Neuronal stem cell (in vitro differentiated cells): ENCODE measurements around the gene LAMB3.

ENCODE experiments used
- DNase-seq: peaks from one replicate; pipeline ENCODE4 v3.0.0-alpha.2; 2013; ENCODE audit warnings: low spot score
- H2AFZ ChIP-seq: one replicate; pipeline ENCODE4 v1.6.1; 2013; ENCODE audit warnings: mild to moderate bottlenecking, low read length, inconsistent platforms
- H2AK5ac ChIP-seq: 2 replicates; pipeline ENCODE4 v1.6.1; 2013; ENCODE audit warnings: low read depth, mild to moderate bottlenecking, inconsistent platforms, low read length, moderate library complexity, mixed read lengths
- H2BK120ac ChIP-seq: 2 replicates; pipeline ENCODE4 v1.6.1; 2013; ENCODE audit warnings: low read depth, mild to moderate bottlenecking, inconsistent platforms, low read length, moderate library complexity, mixed read lengths
- H2BK12ac ChIP-seq: one replicate; pipeline ENCODE4 v1.6.1; 2013; ENCODE audit warnings: low read length, inconsistent platforms
- H2BK15ac ChIP-seq: 2 replicates; pipeline ENCODE4 v1.6.1; 2013; ENCODE audit warnings: mild to moderate bottlenecking, low read length, inconsistent platforms, mixed read lengths
- H2BK5ac ChIP-seq: one replicate; pipeline ENCODE4 v1.6.1; 2013; ENCODE audit warnings: inconsistent platforms, mild to moderate bottlenecking, low read length, moderate library complexity
- H3K14ac ChIP-seq: one replicate; pipeline ENCODE4 v1.6.1; 2013; ENCODE audit warnings: low read length, inconsistent platforms
- H3K18ac ChIP-seq: 2 replicates; pipeline ENCODE4 v1.6.1; 2013; ENCODE audit warnings: low read length, inconsistent platforms
- H3K23ac ChIP-seq: 2 replicates; pipeline ENCODE4 v1.6.1; 2013; ENCODE audit warnings: low read depth, mild to moderate bottlenecking, mixed read lengths, low read length, inconsistent platforms; ENCODE audit not compliant: poor library complexity
- H3K27ac ChIP-seq: replicated peaks from 3 replicates; pipeline ENCODE4 v1.5.1; 2013; ENCODE audit warnings: low read length, inconsistent platforms
- H3K27me3 ChIP-seq, 3 experiments: 2 replicates each; pipeline ENCODE4 v1.6.1; 2013; ENCODE audit warnings: low read length in 3 of 3, mild to moderate bottlenecking in 2 of 3, inconsistent platforms in 1 of 3, low read depth in 1 of 3, mixed read lengths in 1 of 3, moderate library complexity in 1 of 3; ENCODE audit not compliant: control insufficient read depth in 3 of 3, insufficient read depth in 3 of 3
- H3K36me3 ChIP-seq, 2 donors: replicated peaks in 1 of 2; 2 replicates each; pipeline ENCODE4 v1.6.1; 2013; ENCODE audit warnings: low read length in 2 of 2; ENCODE audit not compliant: control insufficient read depth in 2 of 2, insufficient read depth in 2 of 2
- H3K4ac ChIP-seq: 2 replicates; pipeline ENCODE4 v1.6.1; 2013; ENCODE audit warnings: inconsistent platforms, mild to moderate bottlenecking, low read length, moderate library complexity
- H3K4me1 ChIP-seq, 2 donors: 1 replicate in 1 of 2; 2 replicates in 1 of 2; pipeline ENCODE4 v1.6.1; 2013; ENCODE audit warnings: low read length in 2 of 2, low read depth in 1 of 2; ENCODE audit not compliant: control insufficient read depth in 2 of 2, insufficient read depth in 1 of 2
- H3K4me2 ChIP-seq: one replicate; pipeline ENCODE4 v1.6.1; 2013; ENCODE audit warnings: mild to moderate bottlenecking, low read length, inconsistent platforms; ENCODE audit not compliant: insufficient read depth, poor library complexity, severe bottlenecking
- H3K4me3 ChIP-seq, 2 donors: 2 replicates each; pipeline ENCODE4 v1.5.1; 2013; ENCODE audit warnings: low read length in 2 of 2, mild to moderate bottlenecking in 2 of 2, inconsistent platforms in 1 of 2, moderate library complexity in 1 of 2
- H3K79me1 ChIP-seq: one replicate; pipeline ENCODE4 v1.6.1; 2013; ENCODE audit warnings: low read depth, mild to moderate bottlenecking, inconsistent platforms, low read length, moderate library complexity
- H3K9ac ChIP-seq: one replicate; pipeline ENCODE4 v1.6.1; 2013; ENCODE audit warnings: mild to moderate bottlenecking, low read depth, low read length, inconsistent platforms; ENCODE audit not compliant: poor library complexity
- H3K9me3 ChIP-seq, 2 donors: replicated peaks in 1 of 2; 2 replicates each; pipeline versions ENCODE3 to v1.6.1; 2013; ENCODE audit warnings: low read length in 2 of 2, mild to moderate bottlenecking in 2 of 2, inconsistent platforms in 1 of 2, low read depth in 1 of 2, mixed read lengths in 1 of 2, moderate library complexity in 1 of 2; ENCODE audit not compliant: control insufficient read depth in 2 of 2, insufficient read depth in 1 of 2
- H4K8ac ChIP-seq: one replicate; pipeline ENCODE4 v1.6.1; 2013; ENCODE audit warnings: low read depth, mild to moderate bottlenecking, inconsistent platforms, low read length, moderate library complexity
- H4K91ac ChIP-seq: one replicate; pipeline ENCODE4 v1.6.1; 2013; ENCODE audit warnings: low read length, low read depth, mild to moderate bottlenecking, inconsistent platforms; ENCODE audit not compliant: poor library complexity
- WGBS, 2 donors: extraction: QIAGEN DNeasy Blood & Tissue Kit; methylation state at CpG; one replicate each; pipeline ENCODE4 v1.1.7; 2013; ENCODE audit warnings: missing lambda C conversion rate in 2 of 2, mixed read lengths in 1 of 2; ENCODE audit not compliant: insufficient read length in 2 of 2, insufficient replicate concordance in 1 of 2; ENCODE audit errors: extremely low coverage in 2 of 2; 5-methylcytosine and 5-hydroxymethylcytosine counted together

The LAMB3 gene

GRCh38 chr1:209589440-209589839 lies 62.8 kb downstream of the LAMB3 start:
- Histone ChIP-seq H2BK12ac (no peak overlapping the region), H4K91ac (no peak overlapping the region), H3K79me1 (no peaks in the 10 kb centered on the region), H2BK120ac (no peak overlapping the region), H3K4me3 (no peak overlapping the region), H2AK5ac (no peak overlapping the region), H3K14ac (no peak overlapping the region), H2BK5ac (no peak overlapping the region), H3K23ac (no peak overlapping the region), H3K27me3 (peaks cover 0 to 27% (median 10%) of the 10 kb centered on the region in 3 experiments), H3K18ac (no peak overlapping the region), H2AFZ (no peak overlapping the region), H3K9ac (no peak overlapping the region), H3K36me3 (no peaks in the 10 kb centered on the region), H3K4me1 (peaks cover 0 to 6% of the 10 kb centered on the region in 2 donors), H3K4ac (no peak overlapping the region), H3K9me3 (no peaks in the 10 kb centered on the region), H4K8ac (no peak overlapping the region), H3K4me2 (no peak overlapping the region), H3K27ac (no peak overlapping the region), H2BK15ac (no peak overlapping the region)
- no CpG with 5 or more reads among the region's 2 CpGs for WGBS, 2 donors
- no peak for DNase-seq

GRCh38 chr1:209587789-209588188 lies 64.4 kb downstream of the LAMB3 start:
- Histone ChIP-seq H3K36me3 (no peaks in the 10 kb centered on the region), H2BK12ac (no peak overlapping the region), H3K9ac (no peak overlapping the region), H3K27ac (no peak overlapping the region), H2AFZ (no peak overlapping the region), H3K27me3 (peaks cover 0 to 33% (median 10%) of the 10 kb centered on the region in 3 experiments), H3K18ac (no peak overlapping the region), H3K14ac (no peak overlapping the region), H4K8ac (no peak overlapping the region), H2BK120ac (no peak overlapping the region), H3K4me2 (no peak overlapping the region), H3K9me3 (no peaks in the 10 kb centered on the region), H2BK5ac (no peak overlapping the region), H3K4me1 (peaks cover 0 to 10% of the 10 kb centered on the region in 2 donors), H2AK5ac (no peak overlapping the region), H3K4ac (no peak overlapping the region), H3K4me3 (no peak overlapping the region), H3K23ac (no peak overlapping the region), H3K79me1 (no peaks in the 10 kb centered on the region), H2BK15ac (no peak overlapping the region), H4K91ac (no peak overlapping the region)
- no CpG with 5 or more reads among the region's 3 CpGs for WGBS, 2 donors
- no peak for DNase-seq

GRCh38 chr1:209586221-209586740 lies 65.9 kb downstream of the LAMB3 start:
- Histone ChIP-seq H3K23ac (no peak overlapping the region), H3K4me1 (peaks cover 0 to 10% of the 10 kb centered on the region in 2 donors), H2BK15ac (no peak overlapping the region)

GRCh38 chr1:209585672-209586071 lies 66.6 kb downstream of the LAMB3 start:
- H2BK15ac ChIP-seq: no peak overlapping the region
- H2BK120ac ChIP-seq: no peak overlapping the region
- H3K23ac ChIP-seq: no peak overlapping the region
- H3K36me3 ChIP-seq: no peaks in the 10 kb centered on the region
- H3K27ac ChIP-seq: no peak overlapping the region
- peaks cover 0 to 10% of the 10 kb centered on the region in 2 donors for H3K4me1 ChIP-seq
- no peak overlapping the region for H2BK12ac ChIP-seq
- peak overlapping the region; percentile 41 for H3K4me2 ChIP-seq
- no peak overlapping the region for H4K91ac ChIP-seq
- no CpG with 5 or more reads among the region's 23 CpGs for WGBS, 2 donors
- H2BK5ac ChIP-seq: no peak overlapping the region
- H3K9ac ChIP-seq: no peak overlapping the region
- H3K18ac ChIP-seq: peak overlapping the region; percentile 6
- no peaks in the 10 kb centered on the region for H3K9me3 ChIP-seq
- H3K79me1 ChIP-seq: no peaks in the 10 kb centered on the region
- H3K14ac ChIP-seq: no peak overlapping the region
- H2AK5ac ChIP-seq: no peak overlapping the region
- H4K8ac ChIP-seq: no peak overlapping the region
- H3K4ac ChIP-seq: no peak overlapping the region
- H2AFZ ChIP-seq: peak overlapping the region; percentile 33
- DNase-seq: no peak
- no peak overlapping the region for H3K4me3 ChIP-seq
- peaks cover 0 to 33% (median 10%) of the 10 kb centered on the region in 3 experiments for H3K27me3 ChIP-seq

More at GRCh38 chr1:209586221-209586740, 65.9 kb downstream of the LAMB3 start:
- no peak overlapping the region for H2BK12ac ChIP-seq
- H3K4me2 ChIP-seq: no peak overlapping the region
- no peak overlapping the region for H2AFZ ChIP-seq
- H3K4me3 ChIP-seq: no peak overlapping the region
- no peak overlapping the region for H3K14ac ChIP-seq
- H2BK120ac ChIP-seq: no peak overlapping the region
- no peak overlapping the region for H3K9ac ChIP-seq
- no peak overlapping the region for H2BK5ac ChIP-seq
- no peaks in the 10 kb centered on the region for H3K36me3 ChIP-seq
- no peak overlapping the region for H3K4ac ChIP-seq
- H4K8ac ChIP-seq: no peak overlapping the region
- peaks cover 0 to 33% (median 10%) of the 10 kb centered on the region in 3 experiments for H3K27me3 ChIP-seq
- H3K9me3 ChIP-seq: no peaks in the 10 kb centered on the region
- H3K18ac ChIP-seq: no peak overlapping the region
- H3K79me1 ChIP-seq: no peaks in the 10 kb centered on the region
- no peak for DNase-seq
- H3K27ac ChIP-seq: no peak overlapping the region
- no peak overlapping the region for H4K91ac ChIP-seq
- H2AK5ac ChIP-seq: no peak overlapping the region
- WGBS, 2 donors: no CpG with 5 or more reads among the region's 4 CpGs
